ENCODE results near the gene DSP. TPM values are rescaled to one million over a fixed set of nuclear protein-coding genes. Genes with fewer than 3 reads are reported as not detected.

The DSP gene
- total and polyA plus RNA-seq, 10 of the 15 experiments (the other 5 are each of a cell fraction or from before 2014, with no cell fraction given): under 0.01 to 0.36 (median 0.04) TPM; not detected in 4

GRCh38 chr6:7568021-7568420 is 26.6 kb downstream of the DSP start (continued):
- TF ChIP-seq EGR1 (IDR thresholded peaks at IDR 0.05; ENCODE audit: borderline replicate concordance in 1 of 2, low read depth in 2 of 2, low read length in 2 of 2) (no peak), IRF5 (IDR thresholded peaks at IDR 0.05; ENCODE audit: borderline replicate concordance) (no peak)

- BruUV-seq (replicated peaks): no TSS peak
- FAIRE-seq (no peak), ATAC-seq (no peak), DNase-seq (ENCODE audit: low read depth, low spot score) (no peak)
- intact Hi-C loops (cut with micrococcal nuclease; ENCODE audit: unreplicated experiment) (no loop called here), in situ Hi-C loops (cut with MboI) (no loop called here)
- ChIA-PET RAD21 (ENCODE audit: unreplicated experiment) (no interaction called here), POLR2A (no interaction called here), CTCF (no interaction called here), SMC1A (ENCODE audit: uncharacterized antibody, unreplicated experiment) (interaction anchor here (1.0 kb wide), 1 partner anchor 21 kb away, joined by 4 read pairs; the partner anchor contains the start of gene SNRNP48)
- H2AFZ ChIP-seq (ENCODE audit: control insufficient read depth, low read depth, low read length): no peak overlapping the region
- TF ChIP-seq MEF2A (IDR thresholded peaks at IDR 0.05; ENCODE audit: insufficient read depth, low read depth, low read length): no peak
- TF ChIP-seq KAT2A (conservative IDR thresholded peaks at IDR 0.05; ENCODE audit: control insufficient read depth, low read depth, low read length): no peak
- TF ChIP-seq RFX5 (IDR thresholded peaks at IDR 0.05; ENCODE audit: low read depth, low read length): no peak
- no peak for TF ChIP-seq ZNF207 (IDR thresholded peaks at IDR 0.05; ENCODE audit: borderline replicate concordance)
- no peaks in the 10 kb centered on the region for H3K36me3 ChIP-seq (ENCODE audit: control insufficient read depth in 2 of 2, insufficient read depth in 2 of 2, low read length in 1 of 2)
- no peaks in the 10 kb centered on the region for H3K79me2 ChIP-seq (ENCODE audit: control insufficient read depth, insufficient read depth, low read length)
- no peak overlapping the region for H3K27ac ChIP-seq (ENCODE audit: control insufficient read depth, insufficient read depth)
- H4K20me1 ChIP-seq (ENCODE audit: control insufficient read depth, insufficient read depth): no peaks in the 10 kb centered on the region
- H3K9ac ChIP-seq (ENCODE audit: control insufficient read depth, insufficient read depth, low read length): no peak overlapping the region
- H3K27me3 ChIP-seq (replicated peaks in 1 of 2; ENCODE audit: control insufficient read depth in 2 of 2, insufficient read depth in 2 of 2, low read length in 1 of 2): peaks cover 0 to 3% of the 10 kb centered on the region in 2 experiments; a peak in 2 of 4 replicates
- no peak overlapping the region for H3K4me2 ChIP-seq (ENCODE audit: control insufficient read depth, insufficient read depth)
- no peaks in the 10 kb centered on the region for H3K4me1 ChIP-seq (ENCODE audit: control insufficient read depth, insufficient read depth, low read length)
- no peak overlapping the region for H3K4me3 ChIP-seq
- 59% methylated on average over 13 of the region's 13 CpGs for WGBS (ENCODE audit: insufficient coverage, insufficient replicate concordance, low lambda C conversion rate, missing lambda C conversion rate)
- H3K9me3 ChIP-seq (replicated peaks; ENCODE audit: control insufficient read depth, insufficient read depth, low read length): no peaks in the 10 kb centered on the region
Observed at GRCh38 chr6:7569082-7569481, 27.6 kb downstream of the DSP start.
